NT2/D1 (cell line): Measurements from ENCODE around the gene FGF1.

Source experiments
- SUZ12 ChIP-seq: IDR thresholded peaks from 2 replicates; pipeline ENCODE4 v1.6.1; 2011; ENCODE audit not compliant: insufficient read length, insufficient read depth; ENCODE audit errors: extremely low read depth
- YY1 ChIP-seq: IDR thresholded peaks from 2 replicates; pipeline ENCODE4 v1.6.1; 2011; ENCODE audit not compliant: insufficient read length, insufficient read depth
- ZNF274 ChIP-seq: IDR thresholded peaks from 2 replicates; pipeline ENCODE4 v1.6.1; 2011; ENCODE audit warnings: mild to moderate bottlenecking, low read depth, low read length

- TF ChIP-seq ZNF274 (no peak), YY1 (no peak), SUZ12 (no peak)
Observed at GRCh38 chr5:142678529-142678928, 7.4 kb downstream of the FGF1 start.
